ENCODE data around the gene CLEC7A. TPM values are rescaled to one million over a fixed set of nuclear protein-coding genes. Genes with fewer than 3 reads are reported as not detected.
A peak's percentile ranks its signal among the peaks of the same experiment; 100 is the strongest.

CLEC7A gene
- total RNA-seq, 2 donors from 2014 or later: 3.4 to 4.6 TPM

GRCh38 chr12:10111451-10111850 is 18.5 kb downstream of the CLEC7A start:
- TF ChIP-seq POLR2AphosphoS5 (IDR thresholded peaks at IDR 0.05) (no peak), CTCF (IDR thresholded peaks at IDR 0.05) (no peak), POLR2A (IDR thresholded peaks at IDR 0.05) (no peak)
- Histone ChIP-seq H3K27me3 (replicated peaks; ENCODE audit: insufficient read depth) (no peaks in the 10 kb centered on the region), H3K9me3 (no peaks in the 10 kb centered on the region), H3K27ac (no peak overlapping the region), H3K4me3 (no peak overlapping the region), H3K36me3 (no peaks in the 10 kb centered on the region), H3K4me1 (replicated peaks) (no peaks in the 10 kb centered on the region)
- intact Hi-C loops (cut with DNase I): no loop called here
- DNase-seq (ENCODE audit: low spot score): no peak
- WGBS: 90% methylated on average over 38 of the region's 38 CpGs

- Histone ChIP-seq H3K27me3 (replicated peaks; ENCODE audit: insufficient read depth) (no peaks in the 10 kb centered on the region), H3K4me1 (replicated peaks) (no peaks in the 10 kb centered on the region), H3K36me3 (no peaks in the 10 kb centered on the region), H3K9me3 (no peaks in the 10 kb centered on the region), H3K27ac (no peak overlapping the region), H3K4me3 (no peak overlapping the region)
- DNase-seq (ENCODE audit: low spot score): no peak
- intact Hi-C loops (cut with DNase I): no loop called here
- 93% methylated on average over 2 of the region's 2 CpGs for WGBS
- TF ChIP-seq POLR2AphosphoS5 (IDR thresholded peaks at IDR 0.05): no peak
These were observed 19.6 kb downstream of the CLEC7A start for GRCh38 chr12:10110256-10110844.

- TF ChIP-seq POLR2AphosphoS5 (IDR thresholded peaks at IDR 0.05) (no peak), POLR2A (IDR thresholded peaks at IDR 0.05) (no peak), CTCF (IDR thresholded peaks at IDR 0.05) (no peak)
- WGBS: 45% methylated on average over 2 of the region's 2 CpGs
- no peaks in the 10 kb centered on the region for H3K4me1 ChIP-seq (replicated peaks)
- H3K4me3 ChIP-seq: no peak overlapping the region
- H3K27ac ChIP-seq: no peak overlapping the region
- H3K27me3 ChIP-seq (replicated peaks; ENCODE audit: insufficient read depth): no peaks in the 10 kb centered on the region
- intact Hi-C loops (cut with DNase I): no loop called here
- H3K36me3 ChIP-seq: no peaks in the 10 kb centered on the region
- DNase-seq (ENCODE audit: low spot score): no peak
- H3K9me3 ChIP-seq: no peaks in the 10 kb centered on the region
These were observed 27.7 kb downstream of the CLEC7A start for GRCh38 chr12:10102322-10102721.

- Histone ChIP-seq H3K36me3 (no peaks in the 10 kb centered on the region), H3K27ac (no peak overlapping the region), H3K4me1 (replicated peaks) (no peaks in the 10 kb centered on the region), H3K27me3 (replicated peaks; ENCODE audit: insufficient read depth) (no peaks in the 10 kb centered on the region), H3K4me3 (no peak overlapping the region), H3K9me3 (no peaks in the 10 kb centered on the region)
- 95% methylated on average over 1 of the region's 1 CpG for WGBS
- intact Hi-C loops (cut with DNase I): no loop called here
- no peak for DNase-seq (ENCODE audit: low spot score)
- no peak for TF ChIP-seq POLR2A (IDR thresholded peaks at IDR 0.05)
- no peak for TF ChIP-seq POLR2AphosphoS5 (IDR thresholded peaks at IDR 0.05)
- TF ChIP-seq CTCF (IDR thresholded peaks at IDR 0.05): no peak
These were observed 28.3 kb downstream of the CLEC7A start for GRCh38 chr12:10101648-10102220.

- 11% methylated on average over 5 of the region's 5 CpGs for WGBS
- no peaks in the 10 kb centered on the region for H3K36me3 ChIP-seq
- peak; percentile 55 for DNase-seq (ENCODE audit: low spot score)
- H3K27me3 ChIP-seq (replicated peaks; ENCODE audit: insufficient read depth): no peaks in the 10 kb centered on the region
- H3K27ac ChIP-seq: peak overlapping the region in 1 of 2 donors; percentile 38
- no peaks in the 10 kb centered on the region for H3K9me3 ChIP-seq
- intact Hi-C loops (cut with DNase I): no loop called here
- no peaks in the 10 kb centered on the region for H3K4me1 ChIP-seq (replicated peaks)
- TF ChIP-seq POLR2AphosphoS5 (IDR thresholded peaks at IDR 0.05) (peak; percentile 49), POLR2A (IDR thresholded peaks at IDR 0.05) (no peak)
- no peak overlapping the region for H3K4me3 ChIP-seq
These were observed 28.9 kb downstream of the CLEC7A start for GRCh38 chr12:10101042-10101579.

GRCh38 chr12:10098791-10099190 is 31.2 kb downstream of the CLEC7A start, which contains the start of gene CLEC1A:
Gene CLEC1A, minus strand, starts transcription at chr12:10098985. Its CDS starts 63 bp downstream, at chr12:10098922.
- TF ChIP-seq POLR2AphosphoS5 (IDR thresholded peaks at IDR 0.05) (peak; percentile 22), CTCF (IDR thresholded peaks at IDR 0.05) (no peak)
- Histone ChIP-seq H3K27ac (peak within 1 kb of the TSS in 1 of 2 donors; percentile 48), H3K27me3 (replicated peaks; ENCODE audit: insufficient read depth) (no peaks in the 10 kb centered on the region), H3K36me3 (no peaks in the 10 kb centered on the region), H3K4me3 (no peak within 1 kb of the TSS), H3K9me3 (no peaks in the 10 kb centered on the region), H3K4me1 (replicated peaks) (no peaks in the 10 kb centered on the region)
- 39% methylated on average over 10 of the region's 10 CpGs for WGBS
- intact Hi-C loops (cut with DNase I): no loop called here
- DNase-seq (ENCODE audit: low spot score): no peak

Measured in prostate gland (tissue), 2 donors.